Measurements from ENCODE around the gene JOSD1. TPM values are rescaled to one million over a fixed set of nuclear protein-coding genes. Genes with fewer than 3 reads are reported as not detected.

The JOSD1 gene
- total and polyA plus RNA-seq, 4 donors: 3.4 to 20.6 (median 14.7) TPM

DNA sequence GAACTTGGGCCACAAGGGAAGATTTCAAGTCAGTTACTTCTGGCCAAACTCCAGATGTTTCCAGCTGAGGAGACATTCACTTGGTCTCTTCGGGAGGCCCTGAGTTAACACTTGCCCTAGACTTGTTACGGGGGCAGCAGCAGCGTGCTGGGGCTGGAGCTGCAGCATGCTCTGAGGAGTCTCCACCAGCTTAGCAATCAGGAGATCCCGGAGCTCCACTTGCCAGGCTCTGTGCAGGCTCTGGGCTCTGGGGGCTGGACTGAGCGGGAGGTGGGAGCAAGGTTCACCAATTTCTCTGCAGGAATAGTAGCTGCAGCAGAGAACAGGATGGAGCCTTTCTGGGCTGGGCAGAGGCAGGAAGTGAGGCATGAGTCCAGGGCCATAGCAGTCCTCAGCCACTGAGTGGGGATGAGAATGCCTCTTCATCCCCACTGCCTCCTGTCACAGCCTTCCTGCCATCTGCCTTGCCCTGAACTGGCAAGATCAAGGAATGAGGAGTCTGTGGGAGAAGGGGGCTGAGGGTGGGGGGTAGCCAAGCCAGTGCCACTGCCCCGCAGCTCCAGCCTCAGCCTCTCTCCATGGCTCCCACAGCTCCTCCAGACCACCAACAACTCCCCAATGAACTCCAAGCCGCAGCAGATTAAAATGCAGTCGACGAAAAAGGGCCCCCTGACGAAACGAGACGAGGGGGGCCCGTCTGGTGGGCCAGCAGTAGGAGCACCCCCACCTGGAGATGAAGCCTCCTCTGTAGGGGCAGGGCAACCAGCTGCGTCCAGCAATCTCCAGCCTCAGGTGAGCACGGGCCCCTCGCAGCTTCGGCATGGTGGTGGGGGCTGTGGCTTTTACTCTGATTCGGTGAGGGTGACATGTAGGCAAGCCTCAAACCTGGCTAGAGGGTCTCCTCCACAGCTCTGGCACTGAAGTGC lies 28.4 kb upstream of the JOSD1 start:
- Histone ChIP-seq H3K9ac (ENCODE audit: low read depth in 1 of 2, low read length in 2 of 2) (no peak overlapping the region), H3K9me3 (ENCODE audit: control insufficient read depth in 4 of 4, low read length in 3 of 4) (no peaks in the 10 kb centered on the region), H3K4me3 (ENCODE audit: low read depth in 1 of 3, low read length in 3 of 3) (no peak overlapping the region), H3K27ac (ENCODE audit: low read depth in 1 of 2, low read length in 2 of 2) (no peak overlapping the region), H3K36me3 (ENCODE audit: control insufficient read depth in 4 of 4, insufficient read depth in 3 of 4, low read depth in 1 of 4, low read length in 3 of 4) (peaks cover 31 to 73% (median 52%) of the 10 kb centered on the region in 4 donors), H3K4me1 (ENCODE audit: control insufficient read depth in 4 of 4, insufficient read depth in 4 of 4, low read length in 3 of 4) (peaks cover 18 to 34% (median 28%) of the 10 kb centered on the region in 4 donors), H3K27me3 (ENCODE audit: control insufficient read depth in 4 of 4, insufficient read depth in 4 of 4, low read length in 3 of 4) (no peaks in the 10 kb centered on the region)
- no peak for DNase-seq (ENCODE audit: low spot score)
- TF ChIP-seq NR2F2 (IDR thresholded peaks at IDR 0.05) (no peak), JUND (IDR thresholded peaks at IDR 0.05) (no peak), SP1 (IDR thresholded peaks at IDR 0.05) (no peak), EGR1 (IDR thresholded peaks at IDR 0.05; ENCODE audit: low read depth in 2 of 2) (no peak), RAD21 (IDR thresholded peaks at IDR 0.05) (no peak)
- TF ChIP-seq, protein P1, sequence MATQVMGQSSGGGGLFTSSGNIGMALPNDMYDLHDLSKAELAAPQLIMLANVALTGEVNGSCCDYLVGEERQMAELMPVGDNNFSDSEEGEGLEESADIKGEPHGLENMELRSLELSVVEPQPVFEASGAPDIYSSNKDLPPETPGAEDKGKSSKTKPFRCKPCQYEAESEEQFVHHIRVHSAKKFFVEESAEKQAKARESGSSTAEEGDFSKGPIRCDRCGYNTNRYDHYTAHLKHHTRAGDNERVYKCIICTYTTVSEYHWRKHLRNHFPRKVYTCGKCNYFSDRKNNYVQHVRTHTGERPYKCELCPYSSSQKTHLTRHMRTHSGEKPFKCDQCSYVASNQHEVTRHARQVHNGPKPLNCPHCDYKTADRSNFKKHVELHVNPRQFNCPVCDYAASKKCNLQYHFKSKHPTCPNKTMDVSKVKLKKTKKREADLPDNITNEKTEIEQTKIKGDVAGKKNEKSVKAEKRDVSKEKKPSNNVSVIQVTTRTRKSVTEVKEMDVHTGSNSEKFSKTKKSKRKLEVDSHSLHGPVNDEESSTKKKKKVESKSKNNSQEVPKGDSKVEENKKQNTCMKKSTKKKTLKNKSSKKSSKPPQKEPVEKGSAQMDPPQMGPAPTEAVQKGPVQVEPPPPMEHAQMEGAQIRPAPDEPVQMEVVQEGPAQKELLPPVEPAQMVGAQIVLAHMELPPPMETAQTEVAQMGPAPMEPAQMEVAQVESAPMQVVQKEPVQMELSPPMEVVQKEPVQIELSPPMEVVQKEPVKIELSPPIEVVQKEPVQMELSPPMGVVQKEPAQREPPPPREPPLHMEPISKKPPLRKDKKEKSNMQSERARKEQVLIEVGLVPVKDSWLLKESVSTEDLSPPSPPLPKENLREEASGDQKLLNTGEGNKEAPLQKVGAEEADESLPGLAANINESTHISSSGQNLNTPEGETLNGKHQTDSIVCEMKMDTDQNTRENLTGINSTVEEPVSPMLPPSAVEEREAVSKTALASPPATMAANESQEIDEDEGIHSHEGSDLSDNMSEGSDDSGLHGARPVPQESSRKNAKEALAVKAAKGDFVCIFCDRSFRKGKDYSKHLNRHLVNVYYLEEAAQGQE (IDR thresholded peaks at IDR 0.05): no peak
- whole genome bisulfite sequencing: 96% methylated on average over 18 of the region's 18 CpGs

DNA sequence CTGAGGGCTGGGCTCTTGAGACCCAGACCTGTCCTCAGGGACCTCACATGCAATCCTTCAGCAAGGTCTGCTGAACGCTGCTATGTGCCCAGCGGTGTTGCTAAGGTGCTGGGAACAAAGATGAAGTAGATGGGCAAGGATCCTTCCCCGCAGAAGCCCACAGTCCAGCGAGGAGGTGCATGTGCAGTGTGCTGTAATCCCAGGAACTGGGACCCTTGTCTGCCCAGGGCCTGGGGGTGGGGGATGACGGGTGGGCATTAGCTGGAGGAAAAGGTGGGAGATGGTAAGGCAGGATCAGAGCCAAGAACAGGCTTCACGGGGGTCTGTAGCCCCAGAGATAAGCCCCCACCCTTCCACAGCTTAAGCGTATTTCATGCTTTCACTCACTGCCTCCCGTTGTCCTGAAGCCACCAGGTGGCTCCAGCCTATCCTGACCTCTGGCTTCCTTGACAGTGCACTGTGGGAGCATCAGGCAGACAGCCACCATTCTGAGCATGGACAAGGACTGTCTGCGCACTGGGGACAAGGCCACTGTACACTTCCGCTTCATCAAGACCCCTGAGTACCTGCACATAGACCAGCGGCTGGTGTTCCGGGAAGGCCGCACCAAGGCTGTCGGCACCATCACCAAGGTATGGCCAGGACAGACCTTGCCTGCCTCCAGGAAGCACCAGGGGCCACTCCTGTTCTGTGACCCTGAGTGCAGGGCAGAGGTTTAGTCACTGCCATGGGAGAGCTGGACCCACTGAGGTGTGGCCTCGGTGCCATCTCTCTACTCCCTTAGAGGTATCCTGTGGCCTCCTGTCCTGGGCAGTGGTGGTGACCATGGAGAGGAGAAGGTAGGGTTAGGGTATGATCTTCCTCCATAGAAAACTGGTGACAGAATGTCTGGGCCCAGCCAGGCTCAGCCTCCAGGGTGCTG lies 27.0 kb upstream of the JOSD1 start:
- DNase-seq (ENCODE audit: low spot score): no peak
- H3K36me3 ChIP-seq (ENCODE audit: control insufficient read depth in 4 of 4, insufficient read depth in 3 of 4, low read depth in 1 of 4, low read length in 3 of 4): peaks cover 30 to 86% (median 64%) of the 10 kb centered on the region in 4 donors
- 96% methylated on average over 15 of the region's 15 CpGs for WGBS
- peaks cover 10 to 20% (median 15%) of the 10 kb centered on the region in 4 donors for H3K4me1 ChIP-seq (ENCODE audit: control insufficient read depth in 4 of 4, insufficient read depth in 4 of 4, low read length in 3 of 4)
- H3K4me3 ChIP-seq (ENCODE audit: low read depth in 1 of 3, low read length in 3 of 3): no peak overlapping the region
- H3K27ac ChIP-seq (ENCODE audit: low read depth in 1 of 2, low read length in 2 of 2): no peak overlapping the region
- H3K27me3 ChIP-seq (ENCODE audit: control insufficient read depth in 4 of 4, insufficient read depth in 4 of 4, low read length in 3 of 4): no peaks in the 10 kb centered on the region
- H3K9ac ChIP-seq (ENCODE audit: low read depth in 1 of 2, low read length in 2 of 2): no peak overlapping the region
- no peaks in the 10 kb centered on the region for H3K9me3 ChIP-seq (ENCODE audit: control insufficient read depth in 4 of 4, low read length in 3 of 4)
- TF ChIP-seq, protein P2, sequence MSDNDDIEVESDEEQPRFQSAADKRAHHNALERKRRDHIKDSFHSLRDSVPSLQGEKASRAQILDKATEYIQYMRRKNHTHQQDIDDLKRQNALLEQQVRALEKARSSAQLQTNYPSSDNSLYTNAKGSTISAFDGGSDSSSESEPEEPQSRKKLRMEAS (IDR thresholded peaks at IDR 0.05): no peak
- TF ChIP-seq RXRA (IDR thresholded peaks at IDR 0.05) (no peak), TAF1 (conservative IDR thresholded peaks at IDR 0.05) (no peak), JUND (IDR thresholded peaks at IDR 0.05) (no peak), FOXA1 (IDR thresholded peaks at IDR 0.05) (no peak), HNF4G (IDR thresholded peaks at IDR 0.05) (no peak), HNF4A (conservative IDR thresholded peaks at IDR 0.05) (no peak), NR2F2 (IDR thresholded peaks at IDR 0.05) (no peak), EGR1 (IDR thresholded peaks at IDR 0.05; ENCODE audit: low read depth in 2 of 2) (no peak), GABPA (IDR thresholded peaks at IDR 0.05 in 1 of 2, conservative IDR thresholded peaks at IDR 0.05 in 1 of 2) (no peak), RAD21 (IDR thresholded peaks at IDR 0.05) (no peak), SP1 (IDR thresholded peaks at IDR 0.05) (no peak), YY1 (IDR thresholded peaks at IDR 0.05) (no peak)
- TF ChIP-seq, protein P1 (IDR thresholded peaks at IDR 0.05): no peak
- TF ChIP-seq, protein P3, sequence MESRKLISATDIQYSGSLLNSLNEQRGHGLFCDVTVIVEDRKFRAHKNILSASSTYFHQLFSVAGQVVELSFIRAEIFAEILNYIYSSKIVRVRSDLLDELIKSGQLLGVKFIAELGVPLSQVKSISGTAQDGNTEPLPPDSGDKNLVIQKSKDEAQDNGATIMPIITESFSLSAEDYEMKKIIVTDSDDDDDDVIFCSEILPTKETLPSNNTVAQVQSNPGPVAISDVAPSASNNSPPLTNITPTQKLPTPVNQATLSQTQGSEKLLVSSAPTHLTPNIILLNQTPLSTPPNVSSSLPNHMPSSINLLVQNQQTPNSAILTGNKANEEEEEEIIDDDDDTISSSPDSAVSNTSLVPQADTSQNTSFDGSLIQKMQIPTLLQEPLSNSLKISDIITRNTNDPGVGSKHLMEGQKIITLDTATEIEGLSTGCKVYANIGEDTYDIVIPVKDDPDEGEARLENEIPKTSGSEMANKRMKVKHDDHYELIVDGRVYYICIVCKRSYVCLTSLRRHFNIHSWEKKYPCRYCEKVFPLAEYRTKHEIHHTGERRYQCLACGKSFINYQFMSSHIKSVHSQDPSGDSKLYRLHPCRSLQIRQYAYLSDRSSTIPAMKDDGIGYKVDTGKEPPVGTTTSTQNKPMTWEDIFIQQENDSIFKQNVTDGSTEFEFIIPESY (IDR thresholded peaks at IDR 0.05): no peak
- TF ChIP-seq, protein P4, sequence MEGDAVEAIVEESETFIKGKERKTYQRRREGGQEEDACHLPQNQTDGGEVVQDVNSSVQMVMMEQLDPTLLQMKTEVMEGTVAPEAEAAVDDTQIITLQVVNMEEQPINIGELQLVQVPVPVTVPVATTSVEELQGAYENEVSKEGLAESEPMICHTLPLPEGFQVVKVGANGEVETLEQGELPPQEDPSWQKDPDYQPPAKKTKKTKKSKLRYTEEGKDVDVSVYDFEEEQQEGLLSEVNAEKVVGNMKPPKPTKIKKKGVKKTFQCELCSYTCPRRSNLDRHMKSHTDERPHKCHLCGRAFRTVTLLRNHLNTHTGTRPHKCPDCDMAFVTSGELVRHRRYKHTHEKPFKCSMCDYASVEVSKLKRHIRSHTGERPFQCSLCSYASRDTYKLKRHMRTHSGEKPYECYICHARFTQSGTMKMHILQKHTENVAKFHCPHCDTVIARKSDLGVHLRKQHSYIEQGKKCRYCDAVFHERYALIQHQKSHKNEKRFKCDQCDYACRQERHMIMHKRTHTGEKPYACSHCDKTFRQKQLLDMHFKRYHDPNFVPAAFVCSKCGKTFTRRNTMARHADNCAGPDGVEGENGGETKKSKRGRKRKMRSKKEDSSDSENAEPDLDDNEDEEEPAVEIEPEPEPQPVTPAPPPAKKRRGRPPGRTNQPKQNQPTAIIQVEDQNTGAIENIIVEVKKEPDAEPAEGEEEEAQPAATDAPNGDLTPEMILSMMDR (IDR thresholded peaks at IDR 0.05; ENCODE audit: low read depth, low read length, missing input control): no peak
- TF ChIP-seq, protein P5, sequence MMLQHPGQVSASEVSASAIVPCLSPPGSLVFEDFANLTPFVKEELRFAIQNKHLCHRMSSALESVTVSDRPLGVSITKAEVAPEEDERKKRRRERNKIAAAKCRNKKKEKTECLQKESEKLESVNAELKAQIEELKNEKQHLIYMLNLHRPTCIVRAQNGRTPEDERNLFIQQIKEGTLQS (IDR thresholded peaks at IDR 0.05): no peak

All from liver (tissue), 9 donors.